HL-60/S4 treated with phorbol 12-myristate 13-acetate at 8.2 ng/mL for 4 days and 3 days (cell line): ENCODE measurements around the gene CLDN10.

Experiments used
- in situ Hi-C: fragments of 300-500 bp; cut with MboI; formaldehyde crosslinking; loops from 2 replicates; pipeline ENCODE4 v1.15.0; 2022; ENCODE audit warnings: low sequenced_read_pairs

The CLDN10 gene

DNA sequence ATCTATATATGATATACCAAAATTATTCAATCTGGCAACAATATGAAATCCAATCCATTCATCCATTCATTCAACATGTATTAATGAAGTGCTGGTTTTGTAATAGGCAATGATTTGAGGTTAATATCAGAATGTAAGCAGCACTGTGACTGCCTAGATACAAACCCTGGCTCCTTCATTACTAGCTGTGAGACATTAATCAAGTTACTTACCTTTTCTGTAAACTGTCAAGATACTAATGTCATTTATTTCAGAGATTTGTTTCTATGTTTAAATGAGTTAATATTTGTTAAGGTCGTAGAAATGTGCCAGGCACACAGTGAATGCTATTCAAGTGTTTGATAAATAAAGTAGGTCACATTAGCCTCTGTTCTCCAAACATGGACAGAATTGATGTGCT is 40.9 kb downstream of the CLDN10 start:
- in situ Hi-C loops = no loop called here

- in situ Hi-C loops = no loop called here
Observed at GRCh38 chr13:95596701-95597100, 44.2 kb downstream of the CLDN10 start.

DNA sequence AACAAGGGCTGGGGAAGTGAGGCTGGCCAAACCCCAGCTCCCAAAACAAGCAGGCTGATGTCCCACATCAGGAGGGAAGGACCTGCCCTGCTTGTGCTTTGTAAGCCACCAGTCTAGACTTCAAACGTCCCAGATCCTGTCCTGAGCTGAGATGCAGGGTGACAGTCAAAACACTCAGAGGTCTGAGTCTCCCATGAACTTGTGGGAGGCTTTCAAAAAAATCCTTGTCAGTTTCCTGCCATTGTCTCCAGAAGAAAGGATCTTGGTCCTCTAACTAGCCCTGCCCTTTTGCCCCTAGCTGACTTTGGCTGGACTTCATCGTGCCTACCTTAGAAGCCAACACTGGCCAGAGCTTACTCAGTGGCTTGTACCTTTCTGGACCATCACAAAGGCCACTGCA is 48.7 kb downstream of the CLDN10 start:
- in situ Hi-C loops = no loop called here

- in situ Hi-C loops = no loop called here
Observed at GRCh38 chr13:95601906-95602305, 49.4 kb downstream of the CLDN10 start.

DNA sequence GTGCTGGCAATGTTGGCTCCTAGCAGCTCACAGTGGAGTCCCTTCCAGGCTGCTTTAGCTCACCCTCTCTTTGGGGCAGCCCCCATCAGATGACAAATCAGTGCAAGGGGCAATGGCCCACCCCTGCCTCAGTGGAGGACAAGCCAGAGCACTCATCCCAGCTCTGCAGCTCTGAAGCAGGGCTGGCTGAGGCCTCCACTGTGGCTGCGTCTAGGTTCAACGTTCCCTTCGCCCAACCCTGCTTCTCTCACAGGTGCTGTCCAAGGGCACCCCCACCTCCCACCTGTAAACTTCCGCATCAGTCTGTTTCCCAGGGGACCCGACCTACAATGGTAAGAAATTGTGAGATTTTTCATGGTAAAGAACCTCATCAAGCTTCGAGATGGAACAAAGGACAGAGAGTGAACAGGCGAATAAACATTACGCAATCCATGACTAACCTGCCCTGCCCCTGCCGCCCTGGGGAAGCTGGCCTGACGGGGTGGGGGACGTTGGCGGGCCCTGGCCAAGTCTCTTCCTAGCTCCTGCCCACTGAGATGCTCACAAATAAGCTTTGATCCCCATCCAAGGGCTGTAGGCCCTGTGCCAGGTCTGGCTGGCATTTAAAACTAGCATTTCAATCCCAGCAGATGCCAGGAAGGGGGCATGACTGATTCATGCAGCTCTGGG is 51.5 kb downstream of the CLDN10 start:
- in situ Hi-C loops = no loop called here

GRCh38 chr13:95604556-95604915 is 52.0 kb downstream of the CLDN10 start:
- in situ Hi-C loops = no loop called here

DNA sequence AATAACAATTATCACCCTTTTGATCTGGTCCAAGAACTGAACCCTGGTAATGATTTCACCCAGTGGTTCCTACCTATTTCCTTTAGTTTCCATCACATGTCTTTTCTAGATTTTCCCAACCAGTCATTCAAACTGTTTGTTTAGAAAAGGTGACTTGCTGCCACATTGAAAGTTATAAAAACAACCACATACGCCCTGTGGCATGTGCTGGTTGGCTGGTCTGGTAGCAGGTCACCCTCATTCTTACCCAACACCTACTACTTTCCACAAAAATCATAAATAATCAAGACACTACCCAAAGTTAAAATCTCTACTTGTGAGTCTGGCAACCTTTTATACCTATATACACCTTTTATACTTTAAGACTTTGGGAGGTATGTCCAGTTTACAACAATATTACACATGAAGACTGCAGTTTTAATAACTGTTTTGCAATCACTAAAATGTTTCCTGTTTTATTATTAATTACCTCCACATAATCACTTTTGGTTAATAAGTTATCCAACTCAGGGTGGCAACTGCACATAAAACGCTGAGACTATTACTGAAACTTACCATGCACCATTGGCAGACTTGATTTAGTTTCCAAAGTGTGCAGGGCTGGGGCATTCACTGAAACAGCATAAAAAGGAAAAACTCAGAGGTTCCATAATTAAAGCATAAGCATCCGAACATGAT is 53.1 kb downstream of the CLDN10 start:
- in situ Hi-C loops = no loop called here

DNA sequence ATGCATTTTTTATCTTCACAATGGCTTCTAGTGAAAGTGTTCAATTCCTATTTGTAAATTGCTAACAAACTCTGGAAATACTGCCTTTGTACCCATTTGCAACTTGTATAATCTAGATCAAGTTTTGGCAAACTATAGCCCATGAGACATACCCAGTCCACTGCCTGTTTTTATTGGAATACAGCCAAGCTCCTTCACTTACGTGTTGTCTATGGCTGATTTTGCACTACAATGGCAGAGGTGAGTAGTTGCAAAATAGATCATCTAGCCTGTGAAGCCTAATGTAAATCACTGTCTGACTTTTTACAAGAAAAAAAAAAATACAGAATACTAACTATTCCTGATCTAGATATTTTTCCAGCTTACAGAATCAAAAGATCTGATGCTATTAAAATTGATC is 54.8 kb downstream of the CLDN10 start:
- in situ Hi-C loops = no loop called here

DNA sequence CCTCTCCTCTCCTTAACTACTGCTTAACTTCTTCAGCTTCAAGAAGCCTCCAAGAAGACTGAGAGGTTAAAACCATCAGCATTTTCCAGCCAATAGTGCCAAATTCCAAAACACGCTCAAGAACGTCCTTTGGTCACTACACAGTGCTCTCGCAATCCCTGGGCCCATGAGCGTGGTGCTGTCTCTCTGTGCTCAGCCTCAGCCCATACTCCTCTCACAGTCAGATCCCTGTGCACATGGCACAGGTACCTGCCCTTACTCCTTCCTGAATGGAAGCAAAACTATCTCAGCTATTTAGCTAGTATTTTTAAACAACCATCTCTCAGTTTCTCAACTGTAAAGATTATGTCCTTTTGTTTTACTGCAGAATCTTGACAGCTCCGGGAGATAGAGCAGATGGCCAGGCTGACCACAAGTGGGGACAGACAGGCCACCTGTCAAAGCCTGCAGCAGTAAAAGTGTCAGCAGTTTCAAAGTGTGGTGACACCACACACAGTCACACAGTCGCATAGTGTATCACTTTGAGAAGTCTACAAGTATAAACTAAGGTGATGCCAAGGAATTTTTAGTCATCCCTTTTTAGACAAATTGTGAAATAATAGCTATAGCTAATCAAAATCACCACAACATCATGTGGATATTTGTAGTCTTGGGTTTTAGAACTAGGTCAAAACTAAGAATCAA is 56.3 kb downstream of the CLDN10 start:
- in situ Hi-C loops = no loop called here

GRCh38 chr13:95614641-95615245 is 62.2 kb downstream of the CLDN10 start:
- in situ Hi-C loops = no loop called here

GRCh38 chr13:95615539-95615938 is 63.0 kb downstream of the CLDN10 start:
- in situ Hi-C loops = no loop called here

DNA sequence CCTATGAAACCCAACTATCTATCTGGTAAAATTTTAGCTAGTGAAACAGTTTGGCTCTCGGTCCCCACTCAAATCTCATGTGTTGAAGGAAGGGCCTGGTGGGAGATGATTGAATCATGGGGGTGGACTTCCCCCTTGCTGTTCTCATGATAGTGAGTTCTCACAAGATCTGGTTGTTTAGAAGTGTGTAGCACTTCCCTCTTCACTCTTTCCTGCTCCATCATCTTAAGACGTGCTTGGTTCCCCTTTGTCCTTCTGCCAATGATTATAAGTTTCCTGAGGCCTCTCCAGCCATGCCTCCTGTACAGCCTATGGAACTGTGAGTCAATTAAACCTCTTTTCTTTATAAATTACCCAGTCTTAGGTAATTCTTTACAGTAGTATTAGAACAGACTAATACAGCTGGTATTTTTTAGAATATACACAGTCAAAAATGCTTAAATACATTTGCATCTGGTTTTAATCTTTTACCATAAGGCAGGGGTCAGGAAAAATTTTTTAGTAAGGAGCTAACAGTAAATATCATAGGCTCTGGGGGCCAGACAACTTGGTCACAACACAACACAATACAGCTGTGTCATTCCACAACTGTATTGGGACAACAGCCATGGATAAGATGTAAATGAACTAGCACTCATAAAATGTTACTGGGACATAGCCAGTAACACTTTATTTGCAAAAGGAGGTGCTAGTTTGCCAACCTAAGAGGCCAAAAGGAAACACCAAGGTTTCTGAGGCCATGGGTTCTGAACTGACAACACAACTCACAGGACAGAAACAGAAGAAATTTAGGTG is 67.7 kb downstream of the CLDN10 start:
- in situ Hi-C loops = no loop called here

DNA sequence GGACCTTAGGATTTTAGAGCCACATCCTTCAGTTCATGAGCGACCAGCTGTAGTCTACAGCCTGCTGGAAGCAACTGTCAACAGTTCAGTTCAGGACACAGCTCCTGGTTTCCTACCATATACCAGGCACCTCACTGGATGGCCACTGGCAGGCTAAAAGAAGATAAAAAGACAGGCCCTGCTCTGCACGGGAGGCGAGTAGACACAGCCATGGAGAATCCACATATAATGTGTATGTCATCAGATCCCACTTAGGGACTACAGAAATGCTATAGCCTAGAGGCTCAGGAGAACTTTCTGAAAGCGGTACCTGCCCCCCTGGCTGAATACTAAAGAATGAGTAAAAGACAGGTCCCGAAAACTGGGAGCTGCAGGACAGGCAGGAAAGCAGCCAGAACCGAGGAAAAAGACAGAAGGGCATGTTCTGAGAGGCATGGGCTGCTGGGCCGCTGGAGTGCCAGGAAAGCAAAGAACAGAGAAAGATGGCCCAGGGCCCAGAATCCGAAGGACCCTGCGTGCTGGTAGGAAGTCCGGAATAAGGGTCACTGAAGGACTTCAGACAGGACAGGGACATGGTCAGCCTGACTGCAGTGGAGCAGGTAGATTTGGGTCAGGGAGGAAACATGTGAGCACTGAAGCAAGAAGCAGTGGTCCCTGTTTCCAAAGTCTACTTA is 68.4 kb downstream of the CLDN10 start:
- in situ Hi-C loops = no loop called here

GRCh38 chr13:95623141-95623540 is 70.6 kb downstream of the CLDN10 start:
- in situ Hi-C loops = no loop called here

DNA sequence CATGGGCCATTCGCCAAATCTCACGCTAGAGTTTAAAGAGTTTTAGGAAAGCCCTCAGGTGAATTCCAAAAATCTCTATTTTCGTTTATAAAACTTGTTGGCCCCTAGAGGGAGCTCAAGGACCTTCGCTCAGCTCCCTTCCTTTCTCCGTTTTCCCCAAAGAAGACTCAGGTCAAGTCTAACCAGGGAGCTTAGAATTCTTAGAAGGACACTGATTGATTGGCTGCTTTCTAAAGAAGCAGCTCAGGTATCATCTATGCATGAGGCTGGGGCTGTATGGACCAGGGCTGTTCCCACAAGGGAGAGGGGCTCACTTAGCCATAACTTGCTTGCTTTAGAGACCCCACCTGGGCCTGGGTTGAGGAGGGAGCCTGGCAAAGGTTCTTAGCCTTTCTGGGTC is 71.5 kb downstream of the CLDN10 start:
- in situ Hi-C loops = no loop called here

GRCh38 chr13:95626768-95627167 is 74.2 kb downstream of the CLDN10 start:
- in situ Hi-C loops = no loop called here

GRCh38 chr13:95627590-95627989 is 75.1 kb downstream of the CLDN10 start:
- in situ Hi-C loops = no loop called here

- in situ Hi-C loops = no loop called here
Observed at GRCh38 chr13:95628488-95628887, 76.0 kb downstream of the CLDN10 start.

- in situ Hi-C loops = no loop called here
Observed at GRCh38 chr13:95629071-95629470, 76.6 kb downstream of the CLDN10 start.
